Measurements from ENCODE around the gene MYO7A. TPM values are rescaled to one million over a fixed set of nuclear protein-coding genes. Genes with fewer than 3 reads are reported as not detected.

MYO7A gene
- total RNA-seq, 3 donors from 2014 or later (not counting 1 experiment from before 2014, with no cell fraction given) = 0.20 to 1.1 (median 0.68) TPM

DNA sequence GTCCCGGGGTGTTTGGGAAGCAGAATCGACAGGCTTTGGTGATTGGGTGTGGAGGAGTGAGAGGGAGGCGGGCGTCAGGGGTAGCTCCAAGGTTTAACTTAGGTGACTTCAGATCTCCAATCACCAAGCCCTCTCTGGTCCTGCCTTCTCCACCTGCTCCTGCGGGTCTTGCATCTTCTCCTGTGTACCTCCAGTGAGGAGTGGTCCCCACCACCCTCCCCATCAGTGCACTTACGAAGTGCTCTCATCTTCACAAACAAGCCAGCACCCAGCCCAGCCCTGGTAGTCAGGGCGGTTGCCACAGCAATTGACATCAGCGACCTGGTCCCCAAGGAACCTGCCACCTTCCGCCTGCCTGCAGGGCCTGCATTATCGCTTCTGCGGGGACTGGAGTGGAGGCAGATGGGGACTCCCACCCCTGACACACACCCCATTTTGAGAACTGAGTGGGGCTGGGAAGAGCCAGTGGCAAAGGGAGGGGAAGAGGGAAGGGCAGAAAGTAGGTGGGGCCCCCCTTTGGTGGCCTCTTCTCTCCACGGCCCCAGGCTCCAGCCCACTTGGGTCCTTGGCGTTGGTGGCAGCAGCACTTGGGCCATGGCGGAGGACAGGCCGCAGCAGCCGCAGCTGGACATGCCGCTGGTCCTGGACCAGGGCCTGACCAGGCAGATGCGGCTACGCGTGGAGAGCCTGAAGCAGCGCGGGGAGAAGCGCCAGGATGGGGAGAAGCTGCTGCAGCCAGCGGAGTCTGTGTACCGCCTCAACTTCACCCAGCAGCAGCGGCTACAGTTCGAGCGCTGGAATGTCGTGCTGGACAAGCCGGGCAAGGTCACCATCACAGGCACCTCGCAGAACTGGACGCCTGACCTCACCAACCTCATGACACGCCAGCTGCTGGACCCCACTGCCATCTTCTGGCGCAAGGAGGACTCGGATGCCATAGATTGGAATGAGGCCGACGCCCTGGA lies 25.5 kb upstream of the MYO7A start, which contains the start of gene OMP:
TSS of gene OMP (plus strand) at position 595 of the 965 bp plus-strand sequence. CDS start at position 595, 0 bp downstream.
- intact Hi-C loops (cut with micrococcal nuclease) = no loop called here
- no peaks in the 10 kb centered on the region for H3K4me1 ChIP-seq (ENCODE audit: control insufficient read depth, insufficient read depth, low read length)
- Mint-ChIP-seq H3K4me1 (peaks cover 0 to 5% of the 10 kb centered on the region in 2 donors), H3K27ac (no peak within 1 kb of the TSS), H3K9me3 (no peaks in the 10 kb centered on the region), H3K36me3 (no peaks in the 10 kb centered on the region), H3K4me3 (no peak within 1 kb of the TSS), H3K27me3 (ENCODE audit: low read depth in 2 of 2) (no peaks in the 10 kb centered on the region)
- DNase-seq = no peak
- H3K27ac ChIP-seq (ENCODE audit: low read length) = no peak within 1 kb of the TSS
- H3K4me3 ChIP-seq (ENCODE audit: low read length) = no peak within 1 kb of the TSS
- no peaks in the 10 kb centered on the region for H3K27me3 ChIP-seq (ENCODE audit: control insufficient read depth, insufficient read depth, low read length)
- no peaks in the 10 kb centered on the region for H3K36me3 ChIP-seq (ENCODE audit: control insufficient read depth, insufficient read depth, low read length)
- TF ChIP-seq, protein P1, sequence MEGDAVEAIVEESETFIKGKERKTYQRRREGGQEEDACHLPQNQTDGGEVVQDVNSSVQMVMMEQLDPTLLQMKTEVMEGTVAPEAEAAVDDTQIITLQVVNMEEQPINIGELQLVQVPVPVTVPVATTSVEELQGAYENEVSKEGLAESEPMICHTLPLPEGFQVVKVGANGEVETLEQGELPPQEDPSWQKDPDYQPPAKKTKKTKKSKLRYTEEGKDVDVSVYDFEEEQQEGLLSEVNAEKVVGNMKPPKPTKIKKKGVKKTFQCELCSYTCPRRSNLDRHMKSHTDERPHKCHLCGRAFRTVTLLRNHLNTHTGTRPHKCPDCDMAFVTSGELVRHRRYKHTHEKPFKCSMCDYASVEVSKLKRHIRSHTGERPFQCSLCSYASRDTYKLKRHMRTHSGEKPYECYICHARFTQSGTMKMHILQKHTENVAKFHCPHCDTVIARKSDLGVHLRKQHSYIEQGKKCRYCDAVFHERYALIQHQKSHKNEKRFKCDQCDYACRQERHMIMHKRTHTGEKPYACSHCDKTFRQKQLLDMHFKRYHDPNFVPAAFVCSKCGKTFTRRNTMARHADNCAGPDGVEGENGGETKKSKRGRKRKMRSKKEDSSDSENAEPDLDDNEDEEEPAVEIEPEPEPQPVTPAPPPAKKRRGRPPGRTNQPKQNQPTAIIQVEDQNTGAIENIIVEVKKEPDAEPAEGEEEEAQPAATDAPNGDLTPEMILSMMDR (IDR thresholded peaks at IDR 0.05) = no peak
- no peaks in the 10 kb centered on the region for H3K9me3 ChIP-seq (ENCODE audit: control insufficient read depth, insufficient read depth, low read length)
- ATAC-seq = no peak
- WGBS (ENCODE audit: insufficient coverage) = 92% methylated on average over 33 of the region's 37 CpGs

DNA sequence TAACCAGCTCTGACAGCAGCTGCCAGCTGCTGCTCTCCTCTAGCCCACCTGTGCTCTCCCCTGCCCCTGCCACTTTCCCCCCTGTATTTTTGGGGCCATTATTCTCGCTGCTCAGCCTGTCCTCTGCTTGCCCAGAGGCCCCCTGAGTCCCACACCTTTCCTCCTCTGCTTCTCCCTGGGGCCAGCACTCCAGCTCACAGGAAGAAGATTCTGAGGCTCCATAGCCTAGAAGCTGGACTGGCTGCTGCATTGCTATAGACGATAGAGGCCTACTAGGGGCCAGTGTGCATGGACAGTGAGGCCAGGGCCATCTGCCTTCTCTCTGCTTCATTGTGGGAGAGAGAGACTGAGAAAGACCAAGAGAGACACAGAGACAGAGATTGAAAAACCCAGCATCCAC lies 24.7 kb upstream of the MYO7A start:
- DNase-seq (no peak), ATAC-seq (no peak)
- TF ChIP-seq, protein P1 (IDR thresholded peaks at IDR 0.05) = no peak
- Histone ChIP-seq H3K36me3 (ENCODE audit: control insufficient read depth, insufficient read depth, low read length) (no peaks in the 10 kb centered on the region), H3K27ac (ENCODE audit: low read length) (no peak overlapping the region), H3K27me3 (ENCODE audit: control insufficient read depth, insufficient read depth, low read length) (no peaks in the 10 kb centered on the region), H3K9me3 (ENCODE audit: control insufficient read depth, insufficient read depth, low read length) (no peaks in the 10 kb centered on the region), H3K4me1 (ENCODE audit: control insufficient read depth, insufficient read depth, low read length) (no peaks in the 10 kb centered on the region), H3K4me3 (ENCODE audit: low read length) (no peak overlapping the region)
- 73% methylated on average over 2 of the region's 2 CpGs for WGBS (ENCODE audit: insufficient coverage)
- H3K27me3 Mint-ChIP-seq (ENCODE audit: low read depth in 2 of 2) = no peaks in the 10 kb centered on the region
- H3K27ac Mint-ChIP-seq = no peak overlapping the region
- no peaks in the 10 kb centered on the region for H3K9me3 Mint-ChIP-seq
- intact Hi-C loops (cut with micrococcal nuclease) = no loop called here
- H3K36me3 Mint-ChIP-seq = no peaks in the 10 kb centered on the region
- peaks cover 0 to 11% of the 10 kb centered on the region in 2 donors for H3K4me1 Mint-ChIP-seq
- H3K4me3 Mint-ChIP-seq = no peak overlapping the region

DNA sequence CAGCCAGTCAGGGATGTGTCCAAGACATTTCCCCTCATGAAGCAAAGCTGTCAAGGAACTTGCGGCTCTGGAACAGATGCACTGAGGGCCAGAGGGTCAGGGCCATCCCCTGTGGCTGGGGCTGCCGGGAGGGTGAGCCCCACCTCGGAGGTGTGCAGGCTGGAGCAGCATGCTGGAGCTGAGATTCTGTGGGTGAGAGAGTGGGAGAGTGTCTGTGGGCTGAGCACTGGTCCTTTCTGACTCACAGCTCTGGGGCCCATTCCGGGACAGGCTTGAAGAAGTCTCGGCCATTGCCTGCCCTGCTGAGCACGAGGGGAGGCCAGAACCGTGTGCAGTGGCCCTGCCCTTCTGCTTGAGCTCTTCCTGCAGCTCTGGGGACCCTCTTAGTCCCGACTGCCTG lies 23.3 kb upstream of the MYO7A start:
- H3K9me3 ChIP-seq (ENCODE audit: control insufficient read depth, insufficient read depth, low read length) = no peaks in the 10 kb centered on the region
- H3K27ac ChIP-seq (ENCODE audit: low read length) = no peak overlapping the region
- no peaks in the 10 kb centered on the region for H3K4me1 ChIP-seq (ENCODE audit: control insufficient read depth, insufficient read depth, low read length)
- Mint-ChIP-seq H3K36me3 (no peaks in the 10 kb centered on the region), H3K27ac (no peak overlapping the region), H3K4me3 (no peak overlapping the region), H3K4me1 (peaks cover 0 to 14% of the 10 kb centered on the region in 2 donors), H3K9me3 (no peaks in the 10 kb centered on the region), H3K27me3 (ENCODE audit: low read depth in 2 of 2) (no peaks in the 10 kb centered on the region)
- H3K4me3 ChIP-seq (ENCODE audit: low read length) = no peak overlapping the region
- H3K36me3 ChIP-seq (ENCODE audit: control insufficient read depth, insufficient read depth, low read length) = no peaks in the 10 kb centered on the region
- ATAC-seq = no peak
- TF ChIP-seq, protein P1 (IDR thresholded peaks at IDR 0.05) = no peak
- DNase-seq = no peak
- intact Hi-C loops (cut with micrococcal nuclease) = no loop called here
- 87% methylated on average over 8 of the region's 8 CpGs for WGBS (ENCODE audit: insufficient coverage)
- H3K27me3 ChIP-seq (ENCODE audit: control insufficient read depth, insufficient read depth, low read length) = no peaks in the 10 kb centered on the region
